ENCODE results near the gene ATP8B2.

ATP8B2 gene

DNA sequence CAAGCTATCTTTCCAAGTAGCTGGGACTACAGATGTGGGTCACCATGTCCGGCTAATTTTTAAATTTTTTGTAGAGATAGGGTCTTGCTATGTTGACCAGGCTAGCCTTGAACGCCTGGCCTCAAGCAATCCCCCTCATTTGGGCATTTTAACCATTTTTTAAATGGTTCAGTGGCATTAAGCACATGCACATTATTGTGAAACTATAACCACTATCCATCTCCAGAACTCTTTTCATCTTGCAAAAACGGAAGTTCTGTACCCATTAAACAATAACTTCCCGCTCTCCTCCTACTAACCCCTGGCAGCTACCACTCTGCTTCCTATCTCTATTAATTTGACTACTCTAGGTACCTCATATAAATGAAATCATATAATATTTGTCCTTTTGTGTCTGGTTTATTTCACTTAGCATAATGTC is 75.1 kb downstream of the ATP8B2 start:
- no peaks in the 10 kb centered on the region for H3K36me3 ChIP-seq (ENCODE audit: insufficient read depth, low read length)
- no peak overlapping the region for H2AFZ ChIP-seq (ENCODE audit: low read length, unreplicated experiment)
- H3K27ac ChIP-seq (ENCODE audit: low read depth, low read length), result no peak overlapping the region

More for the DNA sequence above, 75.1 kb downstream of the ATP8B2 start:
- Histone ChIP-seq H3K4me3 (ENCODE audit: low read depth, low read length) (no peak overlapping the region), H3K4me1 (ENCODE audit: control insufficient read depth, insufficient read depth, low read length, unreplicated experiment) (no peaks in the 10 kb centered on the region), H3K79me2 (ENCODE audit: control insufficient read depth, insufficient read depth, low read length, unreplicated experiment) (no peaks in the 10 kb centered on the region), H3K27me3 (ENCODE audit: insufficient read depth, low read length) (no peaks in the 10 kb centered on the region)
